Right ventricle myocardium superior (tissue), 1 donor: ENCODE measurements around the gene GRIA4. TPM values are rescaled to one million over a fixed set of nuclear protein-coding genes. Genes with fewer than 3 reads are reported as not detected.

ENCODE experiments used
- ATAC-seq: fragments of 200-7000 bp; cut with Tn5 transposase; one replicate; pipeline ENCODE4 v1.9.1; 2020; ENCODE audit warnings: mild to moderate bottlenecking; ENCODE audit not compliant: poor library complexity
- DNase-seq: peaks from one replicate; pipeline ENCODE4 v3.0.0-alpha.2; 2020
- intact Hi-C: fragments of 100-400 bp; cut with DNase I; formaldehyde crosslinking; loops from one replicate; pipeline ENCODE4 v1.11.2; 2022
- total RNA-seq: library from RNA; stranded (reverse); fragmentation: NEBNext Ultra II Directional; extraction: Animal tissue kit (Norgen Biotek cat#: 25700); gene quantifications from one replicate; pipeline ENCODE4 v1.2.1, GENCODE V29; 2021
- donor health status: DM: no; HTN: yes; CAD: no; lungs with severe emphysema.

GRIA4 gene
- total RNA-seq, 1 donor from 2014 or later: not detected

GRCh38 chr11:105622016-105622415 is 12.1 kb downstream of the GRIA4 start:
- DNase-seq: no peak
- ATAC-seq: no peak
- intact Hi-C loops: no loop called here

- intact Hi-C loops: no loop called here
- DNase-seq: no peak
- ATAC-seq: no peak
These were observed 22.4 kb downstream of the GRIA4 start for GRCh38 chr11:105632316-105632715.

GRCh38 chr11:105635466-105635865 is 25.6 kb downstream of the GRIA4 start:
- ATAC-seq: no peak

GRCh38 chr11:105636496-105636895 is 26.6 kb downstream of the GRIA4 start:
- DNase-seq (no peak), ATAC-seq (no peak)
- intact Hi-C loops: no loop called here

More at GRCh38 chr11:105635466-105635865, 25.6 kb downstream of the GRIA4 start:
- no peak for DNase-seq
- intact Hi-C loops: no loop called here

- intact Hi-C loops: no loop called here
- no peak for DNase-seq
- ATAC-seq: no peak
These were observed 29.7 kb downstream of the GRIA4 start for GRCh38 chr11:105639527-105639926.

- no peak for ATAC-seq
- intact Hi-C loops: no loop called here
- DNase-seq: no peak
These were observed 31.6 kb downstream of the GRIA4 start for GRCh38 chr11:105641433-105641832.

- DNase-seq (no peak), ATAC-seq (no peak)
- intact Hi-C loops: no loop called here
These were observed 33.0 kb downstream of the GRIA4 start for GRCh38 chr11:105642870-105643269.

GRCh38 chr11:105644839-105645573 is 35.1 kb downstream of the GRIA4 start:
- intact Hi-C loops: no loop called here
- no peak for ATAC-seq
- DNase-seq: no peak

- ATAC-seq (no peak), DNase-seq (no peak)
- intact Hi-C loops: no loop called here
These were observed 37.9 kb downstream of the GRIA4 start for GRCh38 chr11:105647780-105648179.

- intact Hi-C loops: no loop called here
- DNase-seq (no peak), ATAC-seq (no peak)
These were observed 38.9 kb downstream of the GRIA4 start for GRCh38 chr11:105648762-105649161.

- intact Hi-C loops: no loop called here
- DNase-seq: no peak
- no peak for ATAC-seq
These were observed 55.4 kb downstream of the GRIA4 start for GRCh38 chr11:105665281-105665680.

GRCh38 chr11:105667441-105667840 is 57.6 kb downstream of the GRIA4 start:
- no peak for DNase-seq
- intact Hi-C loops: no loop called here
- no peak for ATAC-seq

- no peak for ATAC-seq
- intact Hi-C loops: no loop called here
- no peak for DNase-seq
These were observed 60.9 kb downstream of the GRIA4 start for GRCh38 chr11:105670811-105671210.

- ATAC-seq: no peak
- intact Hi-C loops: no loop called here
- no peak for DNase-seq
These were observed 63.2 kb downstream of the GRIA4 start for GRCh38 chr11:105673089-105673488.

- ATAC-seq: no peak
- intact Hi-C loops: no loop called here
- no peak for DNase-seq
These were observed 79.8 kb downstream of the GRIA4 start for GRCh38 chr11:105689631-105690030.

GRCh38 chr11:105690467-105690866 is 80.6 kb downstream of the GRIA4 start:
- intact Hi-C loops: no loop called here
- DNase-seq (no peak), ATAC-seq (no peak)

- intact Hi-C loops: no loop called here
These were observed 83.3 kb downstream of the GRIA4 start for GRCh38 chr11:105693075-105693759.

GRCh38 chr11:105696000-105696399 is 86.1 kb downstream of the GRIA4 start:
- intact Hi-C loops: no loop called here
- no peak for ATAC-seq

More at GRCh38 chr11:105693075-105693759, 83.3 kb downstream of the GRIA4 start:
- ATAC-seq (no peak), DNase-seq (no peak)

GRCh38 chr11:105697291-105697690 is 87.4 kb downstream of the GRIA4 start:
- intact Hi-C loops: no loop called here
- ATAC-seq (no peak), DNase-seq (no peak)

More at GRCh38 chr11:105696000-105696399, 86.1 kb downstream of the GRIA4 start:
- no peak for DNase-seq

GRCh38 chr11:105699203-105699602 is 89.3 kb downstream of the GRIA4 start:
- ATAC-seq: no peak
- intact Hi-C loops: no loop called here
- no peak for DNase-seq
